ENCODE results near the gene ZNF770. TPM values are rescaled to one million over a fixed set of nuclear protein-coding genes. Genes with fewer than 3 reads are reported as not detected.

The ZNF770 gene
- total and polyA plus RNA-seq, 2 donors (not counting 3 experiments of a cell fraction or from before 2014, with no cell fraction given) = 6.4 to 30.3 TPM

DNA sequence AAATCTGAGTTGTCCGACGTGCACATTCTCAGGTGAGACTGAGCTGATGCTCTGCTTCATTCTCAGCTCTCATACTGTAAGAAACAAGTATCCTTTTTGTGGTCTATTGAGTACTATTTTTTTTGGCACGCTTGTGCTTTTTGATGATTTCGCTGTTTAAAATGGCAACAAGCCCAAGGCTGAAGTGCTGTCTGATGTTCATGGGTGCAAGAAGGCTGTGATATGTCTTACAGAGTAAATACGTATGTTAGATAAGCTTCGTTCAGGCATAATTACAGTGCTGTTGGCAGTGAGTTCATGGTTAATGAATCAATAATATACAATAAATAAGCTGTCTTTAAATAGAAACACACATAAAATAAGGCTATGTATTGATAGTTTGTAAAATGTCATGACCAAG, 45.7 kb downstream of the ZNF770 start:
- dilution Hi-C loops (cut with MboI; ENCODE audit: extremely low pct_ligation_motif_present, low sequenced_read_pairs) = no loop called here
- ChIA-PET CTCF (interaction anchor here (0.6 to 2.4 kb wide), 4 partner anchors 16 to 234 kb away, joined by 3 to 11 read pairs (median 4); partner anchors contain the start of gene AQR), POLR2A (no interaction called here)
- intact Hi-C loops (cut with micrococcal nuclease) = no loop called here
- Histone ChIP-seq H3K79me2 (ENCODE audit: control insufficient read depth, insufficient read depth, low read length) (no peaks in the 10 kb centered on the region), H3K4me2 (ENCODE audit: insufficient read depth, low read length) (no peak overlapping the region), H3K36me3 (ENCODE audit: control insufficient read depth in 2 of 2, extremely low read depth in 1 of 2, insufficient read depth in 2 of 2, low read length in 2 of 2) (peaks cover 7 to 9% of the 10 kb centered on the region in 2 experiments), H3K27ac (ENCODE audit: insufficient read depth, low read depth, low read length) (no peak overlapping the region), H3K9ac (replicated peaks; ENCODE audit: extremely low read depth, insufficient read depth, low read length) (no peak overlapping the region), H3K27me3 (ENCODE audit: control insufficient read depth in 2 of 2, insufficient read depth in 2 of 2, low read length in 2 of 2) (no peaks in the 10 kb centered on the region), H3K9me1 (replicated peaks; ENCODE audit: control insufficient read depth, extremely low read depth, insufficient read depth, low read length) (no peaks in the 10 kb centered on the region), H4K20me1 (replicated peaks; ENCODE audit: control insufficient read depth, extremely low read depth, insufficient read depth, low read length) (no peaks in the 10 kb centered on the region), H3K4me1 (ENCODE audit: control insufficient read depth, extremely low read depth, insufficient read depth, low read length) (peaks cover 5% of the 10 kb centered on the region), H3K9me3 (replicated peaks; ENCODE audit: control insufficient read depth, insufficient read depth, low read length) (no peaks in the 10 kb centered on the region), H2AFZ (ENCODE audit: low read depth, low read length) (no peak overlapping the region), H3K4me3 (replicated peaks in 1 of 3; ENCODE audit: insufficient read depth in 1 of 3, low read depth in 1 of 3, low read length in 3 of 3) (no peak overlapping the region)
- FAIRE-seq (peak; percentile 49), DNase-seq (ENCODE audit: low read depth, low spot score) (peak; percentile 64)
- BruUV-seq (replicated peaks) = no TSS peak
- no peak for TF ChIP-seq FOS (IDR thresholded peaks at IDR 0.05; ENCODE audit: borderline replicate concordance, insufficient read depth, low read length)
- TF ChIP-seq JUN (IDR thresholded peaks at IDR 0.05; ENCODE audit: borderline replicate concordance, insufficient read depth, insufficient read length, low read depth) = no peak
- TF ChIP-seq, protein P1, sequence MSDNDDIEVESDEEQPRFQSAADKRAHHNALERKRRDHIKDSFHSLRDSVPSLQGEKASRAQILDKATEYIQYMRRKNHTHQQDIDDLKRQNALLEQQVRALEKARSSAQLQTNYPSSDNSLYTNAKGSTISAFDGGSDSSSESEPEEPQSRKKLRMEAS (IDR thresholded peaks at IDR 0.05; ENCODE audit: insufficient read depth, insufficient read length) = no peak
- TF ChIP-seq POLR2AphosphoS5 (IDR thresholded peaks at IDR 0.05; ENCODE audit: insufficient read depth, low read depth, low read length) = no peak
- no peak for TF ChIP-seq GATA2 (IDR thresholded peaks at IDR 0.05; ENCODE audit: insufficient read depth, insufficient read length, low read depth, low read length)
- no peak for TF ChIP-seq EZH2 (IDR thresholded peaks at IDR 0.05; ENCODE audit: borderline replicate concordance, low read depth, low read length, severe bottlenecking)
- no peak for TF ChIP-seq POLR2A (IDR thresholded peaks at IDR 0.05; ENCODE audit: low read depth, low read length)
- TF ChIP-seq MYC (IDR thresholded peaks at IDR 0.05; ENCODE audit: low read depth, low read length) = no peak
- TF ChIP-seq, protein P2, sequence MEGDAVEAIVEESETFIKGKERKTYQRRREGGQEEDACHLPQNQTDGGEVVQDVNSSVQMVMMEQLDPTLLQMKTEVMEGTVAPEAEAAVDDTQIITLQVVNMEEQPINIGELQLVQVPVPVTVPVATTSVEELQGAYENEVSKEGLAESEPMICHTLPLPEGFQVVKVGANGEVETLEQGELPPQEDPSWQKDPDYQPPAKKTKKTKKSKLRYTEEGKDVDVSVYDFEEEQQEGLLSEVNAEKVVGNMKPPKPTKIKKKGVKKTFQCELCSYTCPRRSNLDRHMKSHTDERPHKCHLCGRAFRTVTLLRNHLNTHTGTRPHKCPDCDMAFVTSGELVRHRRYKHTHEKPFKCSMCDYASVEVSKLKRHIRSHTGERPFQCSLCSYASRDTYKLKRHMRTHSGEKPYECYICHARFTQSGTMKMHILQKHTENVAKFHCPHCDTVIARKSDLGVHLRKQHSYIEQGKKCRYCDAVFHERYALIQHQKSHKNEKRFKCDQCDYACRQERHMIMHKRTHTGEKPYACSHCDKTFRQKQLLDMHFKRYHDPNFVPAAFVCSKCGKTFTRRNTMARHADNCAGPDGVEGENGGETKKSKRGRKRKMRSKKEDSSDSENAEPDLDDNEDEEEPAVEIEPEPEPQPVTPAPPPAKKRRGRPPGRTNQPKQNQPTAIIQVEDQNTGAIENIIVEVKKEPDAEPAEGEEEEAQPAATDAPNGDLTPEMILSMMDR (IDR thresholded peaks at IDR 0.05; ENCODE audit: extremely low read depth in 1 of 2, insufficient read depth in 1 of 2, low read depth in 1 of 2, low read length in 2 of 2) = no peak
